Measurements from ENCODE around the gene KSR2.
"Not testable (repeated sequence)": the region's sequence is repeated elsewhere in the genome, so short reads cannot be mapped to it uniquely, and the experiment has no call there.

Gene KSR2

GRCh38 chr12:117881517-117881916 is 87.3 kb downstream of the KSR2 start:
- no peak overlapping the region for H3K4me3 ChIP-seq (ENCODE audit: low read length)
- no peak for TF ChIP-seq CTCF (conservative IDR thresholded peaks at IDR 0.05; ENCODE audit: low read length)
- no peak for DNase-seq (ENCODE audit: low read depth)

GRCh38 chr12:117878605-117879004 is 90.2 kb downstream of the KSR2 start:
- TF ChIP-seq CTCF (conservative IDR thresholded peaks at IDR 0.05; ENCODE audit: low read length): no peak
- DNase-seq (ENCODE audit: low read depth): no peak
- no peak overlapping the region for H3K4me3 ChIP-seq (ENCODE audit: low read length)

GRCh38 chr12:117876436-117876816 is 92.4 kb downstream of the KSR2 start:
- DNase-seq (ENCODE audit: low read depth): no peak
- TF ChIP-seq CTCF (conservative IDR thresholded peaks at IDR 0.05; ENCODE audit: low read length): no peak
- no peak overlapping the region for H3K4me3 ChIP-seq (ENCODE audit: low read length)

GRCh38 chr12:117875744-117876435 is 92.9 kb downstream of the KSR2 start:
- no peak for DNase-seq (ENCODE audit: low read depth)
- TF ChIP-seq CTCF (conservative IDR thresholded peaks at IDR 0.05; ENCODE audit: low read length): no peak

GRCh38 chr12:117874842-117875434 is 93.9 kb downstream of the KSR2 start:
- H3K4me3 ChIP-seq (ENCODE audit: low read length): no peak overlapping the region
- peak; percentile 86 for TF ChIP-seq CTCF (conservative IDR thresholded peaks at IDR 0.05; ENCODE audit: low read length)
- peak; percentile 62 for DNase-seq (ENCODE audit: low read depth)

More at GRCh38 chr12:117875744-117876435, 92.9 kb downstream of the KSR2 start:
- no peak overlapping the region for H3K4me3 ChIP-seq (ENCODE audit: low read length)

- not testable (repeated sequence) for DNase-seq (ENCODE audit: low read depth); H3K4me3 ChIP-seq (ENCODE audit: low read length)
Observed at GRCh38 chr12:117874198-117874597, 94.6 kb downstream of the KSR2 start.

GRCh38 chr12:117872546-117873169 is 96.1 kb downstream of the KSR2 start:
- no peak overlapping the region for H3K4me3 ChIP-seq (ENCODE audit: low read length)
- no peak for TF ChIP-seq CTCF (conservative IDR thresholded peaks at IDR 0.05; ENCODE audit: low read length)
- peak; percentile 36 for DNase-seq (ENCODE audit: low read depth)
